SH-SY5Y (cell line): ENCODE measurements around the gene ANP32D.

Source experiments
- GATA2 ChIP-seq: IDR thresholded peaks from 2 replicates; pipeline ENCODE4 v1.6.1; 2011; ENCODE audit warnings: mild to moderate bottlenecking, low read depth, low read length
- GATA3 ChIP-seq: IDR thresholded peaks from 2 replicates; pipeline ENCODE4 v1.6.1; 2011; ENCODE audit warnings: low read depth, mild to moderate bottlenecking, low read length, moderate library complexity

- TF ChIP-seq GATA3 (no peak), GATA2 (no peak)
Measured at GRCh38 chr12:48514728-48515127, 42.4 kb downstream of the ANP32D start.
